PC-3 (cell line): Measurements from ENCODE around the gene TCAP. TPM values are rescaled to one million over a fixed set of nuclear protein-coding genes. Genes with fewer than 3 reads are reported as not detected.
"Not testable (repeated sequence)": the region's sequence is repeated elsewhere in the genome, so short reads cannot be mapped to it uniquely, and the experiment has no call there.

Source experiments
- ATAC-seq: fragments of 200-7000 bp; cut with Tn5 transposase; 2 replicates; pipeline ENCODE4 v1.9.1; 2020; ENCODE audit warnings: mild to moderate bottlenecking, moderate library complexity
- BruUV-seq: library from RNA; stranded (reverse); fragments of 400-500 nt; replicated peaks from 2 replicates; lab custom pipeline; 2021; lab: Mats Ljungman, UMichigan
- CTCF ChIA-PET: fragments of 300-600 bp; sonication (Branson Sonifier 250); formaldehyde crosslinking; loops from one replicate; lab custom pipeline; 2022; ENCODE audit warnings: antibody characterized with exemption; lab: Charles Lee
- POLR2A ChIA-PET: fragments of 300-600 bp; sonication (Branson Sonifier 250); formaldehyde crosslinking; loops from one replicate; lab custom pipeline; 2022; ENCODE audit warnings: antibody characterized with exemption; ENCODE audit not compliant: unreplicated experiment; lab: Charles Lee
- DNase-seq: peaks from one replicate; pipeline ENCODE4 v3.0.0-alpha.2; 2015
- H2AFZ ChIP-seq: fragments of 300-600 bp; sonication (generic); 2 replicates; pipeline ENCODE4 v1.6.0; 2016; ENCODE audit warnings: antibody characterized with exemption, low read length
- H3F3A ChIP-seq: fragments of 300-600 bp; sonication (generic); one replicate; pipeline ENCODE4 v1.6.0; 2017; ENCODE audit warnings: antibody characterized with exemption, low read length, control low read depth, mild to moderate bottlenecking; ENCODE audit not compliant: unreplicated experiment
- H3K27ac ChIP-seq: fragments of 300-600 bp; sonication (generic); 2 replicates; pipeline ENCODE4 v1.5.1; 2016; ENCODE audit warnings: mild to moderate bottlenecking, low read length
- H3K27me3 ChIP-seq: fragments of 300-600 bp; sonication (generic); 2 replicates; pipeline ENCODE4 v1.6.1; 2016; ENCODE audit warnings: low read length, mixed read lengths
- H3K36me3 ChIP-seq: fragments of 300-600 bp; sonication (generic); 2 replicates; pipeline ENCODE4 v1.6.1; 2016; ENCODE audit warnings: low read depth, mixed run types, low read length, mixed read lengths
- H3K4me1 ChIP-seq: fragments of 300-600 bp; sonication (generic); 2 replicates; pipeline ENCODE4 v1.5.1; 2016; ENCODE audit warnings: low read length; ENCODE audit not compliant: insufficient read depth
- H3K4me2 ChIP-seq: fragments of 300-600 bp; sonication (generic); 2 replicates; pipeline ENCODE4 v1.6.0; 2016; ENCODE audit warnings: low read length
- H3K4me3 ChIP-seq: fragments of 300-600 bp; sonication (generic); 2 replicates; pipeline ENCODE4 v1.5.1; 2016; ENCODE audit warnings: mild to moderate bottlenecking, low read length, mixed read lengths
- H3K79me2 ChIP-seq: fragments of 300-600 bp; sonication (generic); 2 replicates; pipeline ENCODE4 v1.6.1; 2017; ENCODE audit warnings: low read length, mixed read lengths
- H3K9ac ChIP-seq: fragments of 300-600 bp; sonication (generic); 2 replicates; pipeline ENCODE4 v1.6.0; 2016; ENCODE audit warnings: mild to moderate bottlenecking, low read length
- H3K9me2 ChIP-seq: fragments of 300-600 bp; sonication (generic); replicated peaks from 2 replicates; pipeline ENCODE4 v1.6.1; 2016; ENCODE audit warnings: mixed run types, low read length, mixed read lengths
- H3K9me3 ChIP-seq: fragments of 300-600 bp; sonication (generic); 2 replicates; pipeline ENCODE4 v1.6.1; 2016; ENCODE audit warnings: low read length, mixed read lengths
- H4K20me1 ChIP-seq: fragments of 300-600 bp; sonication (generic); 2 replicates; pipeline ENCODE4 v1.6.1; 2016; ENCODE audit warnings: low read length, mixed read lengths
- CTCF ChIP-seq: fragments of 300-600 bp; sonication (generic); conservative IDR thresholded peaks from 2 replicates; pipeline ENCODE4 v1.5.1; 2017; ENCODE audit warnings: antibody characterized with exemption, low read depth, mild to moderate bottlenecking, low read length
- EZH2 ChIP-seq: fragments of 300-600 bp; sonication (generic); IDR thresholded peaks from one replicate; pipeline ENCODE4 v1.6.1; 2017; ENCODE audit warnings: antibody characterized with exemption, mild to moderate bottlenecking, low read length; ENCODE audit not compliant: unreplicated experiment
- EZH2phosphoT487 ChIP-seq: fragments of 300-600 bp; sonication (generic); IDR thresholded peaks from 2 replicates; pipeline ENCODE4 v1.6.1; 2018; ENCODE audit warnings: mild to moderate bottlenecking, antibody characterized with exemption, low read length, borderline replicate concordance
- intact Hi-C: fragments of 100-400 bp; cut with micrococcal nuclease; formaldehyde crosslinking; loops from 2 replicates; pipeline ENCODE4 v1.9.0; 2023
- total RNA-seq: library from RNA; depleted of rRNA; stranded (reverse); fragments of >200 nt; gene quantifications from 2 replicates; pipeline ENCODE4 v1.2.3, GENCODE V29; 2014

Gene TCAP
- total RNA-seq, 1 experiment from 2014 or later: 0.51 TPM

- intact Hi-C loops: no loop called here
- CTCF ChIA-PET: no interaction called here
Observed at GRCh38 chr17:39709319-39709997, 44.3 kb downstream of the TCAP start.

GRCh38 chr17:39709998-39710964 is 45.1 kb downstream of the TCAP start:
- Histone ChIP-seq H3K9ac (no peak overlapping the region), H2AFZ (no peak overlapping the region), H3K36me3 (peaks cover 4% of the 10 kb centered on the region; the same call in 1 of the 2 replicates), H3K9me2 (no peaks in the 10 kb centered on the region), H3K79me2 (peaks cover 17% of the 10 kb centered on the region), H3F3A (no peaks in the 10 kb centered on the region), H4K20me1 (no peaks in the 10 kb centered on the region), H3K27ac (no peak overlapping the region), H3K4me2 (no peak overlapping the region), H3K4me3 (no peak overlapping the region), H3K9me3 (no peaks in the 10 kb centered on the region), H3K4me1 (peaks cover 20% of the 10 kb centered on the region), H3K27me3 (no peaks in the 10 kb centered on the region)
- ATAC-seq: no peak
- BruUV-seq: no TSS peak
- no peak for TF ChIP-seq CTCF
- TF ChIP-seq EZH2phosphoT487: no peak
- no peak for TF ChIP-seq EZH2
- intact Hi-C loops: no loop called here
- ChIA-PET POLR2A (no interaction called here), CTCF (no interaction called here)
- DNase-seq: no peak

More at GRCh38 chr17:39709319-39709997, 44.3 kb downstream of the TCAP start:
- Histone ChIP-seq H3K79me2 (peaks cover 26% of the 10 kb centered on the region), H3K4me2 (no peak overlapping the region), H2AFZ (no peak overlapping the region), H3K27me3 (no peaks in the 10 kb centered on the region), H3K9ac (no peak overlapping the region), H3K36me3 (peaks cover 4% of the 10 kb centered on the region; the same call in 1 of the 2 replicates), H3F3A (no peaks in the 10 kb centered on the region), H4K20me1 (no peaks in the 10 kb centered on the region), H3K9me2 (no peaks in the 10 kb centered on the region), H3K9me3 (no peaks in the 10 kb centered on the region), H3K27ac (no peak overlapping the region), H3K4me3 (no peak overlapping the region), H3K4me1 (peaks cover 28% of the 10 kb centered on the region)
- DNase-seq: no peak
- BruUV-seq: no TSS peak
- TF ChIP-seq EZH2phosphoT487 (no peak), EZH2 (no peak), CTCF (no peak)
- no peak for ATAC-seq
- POLR2A ChIA-PET: no interaction called here

GRCh38 chr17:39711071-39711470 is 45.9 kb downstream of the TCAP start:
- CTCF ChIA-PET, DNase-seq, H3K27ac ChIP-seq, BruUV-seq, H4K20me1 ChIP-seq, ATAC-seq, H3K36me3 ChIP-seq, H3K4me3 ChIP-seq, H3F3A ChIP-seq, H3K4me2 ChIP-seq, POLR2A ChIA-PET, H3K9me2 ChIP-seq, intact Hi-C loops, H2AFZ ChIP-seq, H3K9ac ChIP-seq, H3K9me3 ChIP-seq, H3K27me3 ChIP-seq: not testable (repeated sequence)
- peaks cover 14% of the 10 kb centered on the region for H3K79me2 ChIP-seq
- H3K4me1 ChIP-seq: peaks cover 14% of the 10 kb centered on the region
